Measurements from ENCODE around the gene MRPL28.
A peak's percentile ranks its signal among the peaks of the same experiment; 100 is the strongest.
"Not testable (repeated sequence)": the region's sequence is repeated elsewhere in the genome, so short reads cannot be mapped to it uniquely, and the experiment has no call there.

The MRPL28 gene

GRCh38 chr16:374616-374926, 4.2 kb upstream of the MRPL28 start:
- no peak for DNase-seq

GRCh38 chr16:373848-374615, 3.7 kb upstream of the MRPL28 start:
- no peak for DNase-seq

GRCh38 chr16:373020-373598, 2.8 kb upstream of the MRPL28 start:
- DNase-seq = no peak

GRCh38 chr16:372302-372983, 2.1 kb upstream of the MRPL28 start:
- no peak for DNase-seq

- DNase-seq = no peak
Measured at GRCh38 chr16:371515-372301, 1.4 kb upstream of the MRPL28 start.

- no peak for DNase-seq
Measured at GRCh38 chr16:370979-371514, 709 bp upstream of the MRPL28 start.

- DNase-seq = no peak
Measured at GRCh38 chr16:369866-370436, 387 bp downstream of the MRPL28 start.

- DNase-seq = no peak
Measured at GRCh38 chr16:369275-369865, 968 bp downstream of the MRPL28 start.

- no peak for DNase-seq
Measured at GRCh38 chr16:368388-369158, 1.8 kb downstream of the MRPL28 start.

- no peak for DNase-seq
Measured at GRCh38 chr16:367333-367903, 2.9 kb downstream of the MRPL28 start.

GRCh38 chr16:366476-366875, 3.9 kb downstream of the MRPL28 start:
- no peak for DNase-seq

GRCh38 chr16:364595-365491, 5.5 kb downstream of the MRPL28 start:
- DNase-seq = no peak

GRCh38 chr16:363766-364490, 6.4 kb downstream of the MRPL28 start:
- no peak for DNase-seq

- DNase-seq = no peak
Measured at GRCh38 chr16:363110-363765, 7.1 kb downstream of the MRPL28 start.

- DNase-seq = not testable (repeated sequence)
Measured at GRCh38 chr16:362702-362999, 7.7 kb downstream of the MRPL28 start.

GRCh38 chr16:361872-362701, 8.3 kb downstream of the MRPL28 start:
- DNase-seq = peak in 39 of 56 donors; percentile 9 to 71 (median 39)
